ENCODE measurements around the gene KLHL1. TPM values are rescaled to one million over a fixed set of nuclear protein-coding genes. Genes with fewer than 3 reads are reported as not detected.

Gene KLHL1
- total and polyA plus RNA-seq, 9 of the 15 experiments (the other 6 are each of a cell fraction or from before 2014, with no cell fraction given): not detected

DNA sequence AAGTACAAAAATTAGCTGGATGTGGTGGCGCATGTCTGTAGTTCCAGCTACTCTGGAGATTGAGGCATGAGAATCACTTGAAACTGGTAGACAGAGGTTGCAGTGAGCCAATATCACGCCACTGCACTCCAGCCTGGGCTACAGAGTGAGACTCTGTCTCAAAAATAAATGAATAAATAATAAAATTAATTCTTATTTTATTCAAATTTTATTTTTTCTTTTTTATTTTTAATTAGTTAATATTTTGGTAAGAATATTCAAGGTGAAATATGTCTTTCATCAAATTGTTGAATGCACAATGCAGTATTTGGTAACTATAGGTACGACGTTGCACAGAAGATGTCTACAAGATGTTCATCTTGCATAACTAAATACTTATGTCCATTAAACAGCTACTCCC, 111.2 kb downstream of the KLHL1 start:
- ATAC-seq: no peak
- no peaks in the 10 kb centered on the region for H3K9me3 ChIP-seq (replicated peaks; ENCODE audit: control insufficient read depth, insufficient read depth, low read depth, low read length)
- H3K4me3 ChIP-seq: no peak overlapping the region
- BruUV-seq (replicated peaks): no TSS peak
- ChIA-PET POLR2A (no interaction called here), CTCF (ENCODE audit: low intra/inter-chr PET ratio) (no interaction called here)
- H3K79me2 ChIP-seq (ENCODE audit: control insufficient read depth, insufficient read depth, low read length): no peaks in the 10 kb centered on the region
- WGBS (ENCODE audit: insufficient coverage, low coverage, missing lambda C conversion rate): 2% methylated on average over 4 of the region's 4 CpGs
- H3K9me1 ChIP-seq (ENCODE audit: control insufficient read depth, insufficient read depth, low read length): no peaks in the 10 kb centered on the region
- no peaks in the 10 kb centered on the region for H3K36me3 ChIP-seq (ENCODE audit: control insufficient read depth, insufficient read depth, low read length)
- intact Hi-C loops (cut with micrococcal nuclease) (no loop called here), in situ Hi-C loops (cut with MboI) (loop anchor here (10.0 kb wide), 1 partner anchor 192 kb away; no protein-coding TSS in a partner anchor)
- no peaks in the 10 kb centered on the region for H4K20me1 ChIP-seq (replicated peaks; ENCODE audit: control insufficient read depth, insufficient read depth, low read length)
- H3K9ac ChIP-seq (ENCODE audit: insufficient read depth in 1 of 2, low read depth in 2 of 2, low read length in 2 of 2): no peak overlapping the region
- H3K27ac ChIP-seq (ENCODE audit: extremely low read depth, low read depth, low read length): no peak overlapping the region
- H3K4me1 ChIP-seq (replicated peaks in 1 of 2; ENCODE audit: control insufficient read depth in 2 of 2, insufficient read depth in 2 of 2, low read length in 2 of 2): no peaks in the 10 kb centered on the region
- TF ChIP-seq ELF1 (tag; IDR thresholded peaks at IDR 0.05): no peak
- TF ChIP-seq, protein P1, sequence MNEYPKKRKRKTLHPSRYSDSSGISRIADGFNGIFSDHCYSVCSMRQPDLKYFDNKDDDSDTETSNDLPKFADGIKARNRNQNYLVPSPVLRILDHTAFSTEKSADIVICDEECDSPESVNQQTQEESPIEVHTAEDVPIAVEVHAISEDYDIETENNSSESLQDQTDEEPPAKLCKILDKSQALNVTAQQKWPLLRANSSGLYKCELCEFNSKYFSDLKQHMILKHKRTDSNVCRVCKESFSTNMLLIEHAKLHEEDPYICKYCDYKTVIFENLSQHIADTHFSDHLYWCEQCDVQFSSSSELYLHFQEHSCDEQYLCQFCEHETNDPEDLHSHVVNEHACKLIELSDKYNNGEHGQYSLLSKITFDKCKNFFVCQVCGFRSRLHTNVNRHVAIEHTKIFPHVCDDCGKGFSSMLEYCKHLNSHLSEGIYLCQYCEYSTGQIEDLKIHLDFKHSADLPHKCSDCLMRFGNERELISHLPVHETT (CRISPR knock-in tag; conservative IDR thresholded peaks at IDR 0.05 in 1 of 2, IDR thresholded peaks at IDR 0.05 in 1 of 2): no peak
- TF ChIP-seq ZC3H4 (CRISPR knock-in tag; IDR thresholded peaks at IDR 0.05; ENCODE audit: borderline replicate concordance): no peak
- TF ChIP-seq ZFP1 (CRISPR knock-in tag; IDR thresholded peaks at IDR 0.05): no peak
- TF ChIP-seq E2F3 (CRISPR knock-in tag; IDR thresholded peaks at IDR 0.05): no peak
- no peak for TF ChIP-seq CSDE1 (IDR thresholded peaks at IDR 0.05)
- no peak for TF ChIP-seq PHB2 (IDR thresholded peaks at IDR 0.05; ENCODE audit: low read depth)
- FAIRE-seq: no peak
- H3K4me2 ChIP-seq (ENCODE audit: insufficient read depth, low read length): no peak overlapping the region
- no peak overlapping the region for H2AFZ ChIP-seq (ENCODE audit: low read depth, low read length)
- no peaks in the 10 kb centered on the region for H3K27me3 ChIP-seq (ENCODE audit: control insufficient read depth in 2 of 2, insufficient read depth in 2 of 2, low read length in 2 of 2)
- no peak for DNase-seq (ENCODE audit: extremely low read depth in 1 of 4, low spot score in 3 of 4)
